GM18951 (cell line): ENCODE data around the gene MPP3.

Experiments used
- POLR2A ChIP-seq: IDR thresholded peaks from 4 replicates; pipeline ENCODE4 v1.6.1; 2011; ENCODE audit warnings: mild to moderate bottlenecking; ENCODE audit not compliant: insufficient read length, insufficient read depth; ENCODE audit errors: extremely low read depth
- in situ Hi-C: fragments of 300-500 bp; cut with MboI; formaldehyde crosslinking; loops from one replicate; pipeline ENCODE4 v1.12.0; 2022; ENCODE audit warnings: low sequenced_read_pairs, mixed read lengths, inconsistent platforms; ENCODE audit not compliant: unreplicated experiment

The MPP3 gene

GRCh38 chr17:43834106-43834505 is 1.2 kb upstream of the MPP3 start:
- no peak for TF ChIP-seq POLR2A
- in situ Hi-C loops, result no loop called here

GRCh38 chr17:43832168-43832975 is 574 bp downstream of the MPP3 start:
- no peak for TF ChIP-seq POLR2A
- in situ Hi-C loops, result no loop called here

- in situ Hi-C loops, result no loop called here
- no peak for TF ChIP-seq POLR2A
These were observed 1.3 kb downstream of the MPP3 start for GRCh38 chr17:43831633-43832032.

GRCh38 chr17:43830510-43831140 is 2.3 kb downstream of the MPP3 start:
- no peak for TF ChIP-seq POLR2A
- in situ Hi-C loops, result no loop called here

GRCh38 chr17:43829738-43830137 is 3.2 kb downstream of the MPP3 start:
- in situ Hi-C loops, result no loop called here

GRCh38 chr17:43827596-43827995 is 5.3 kb downstream of the MPP3 start:
- in situ Hi-C loops, result no loop called here
- no peak for TF ChIP-seq POLR2A

More at GRCh38 chr17:43829738-43830137, 3.2 kb downstream of the MPP3 start:
- no peak for TF ChIP-seq POLR2A

- in situ Hi-C loops, result no loop called here
- no peak for TF ChIP-seq POLR2A
These were observed 6.7 kb downstream of the MPP3 start for GRCh38 chr17:43826206-43826605.

GRCh38 chr17:43825567-43825966 is 7.4 kb downstream of the MPP3 start:
- in situ Hi-C loops, result no loop called here
- no peak for TF ChIP-seq POLR2A

GRCh38 chr17:43823350-43824084 is 9.4 kb downstream of the MPP3 start:
- no peak for TF ChIP-seq POLR2A
- in situ Hi-C loops, result no loop called here

GRCh38 chr17:43822570-43823190 is 10.3 kb downstream of the MPP3 start:
- no peak for TF ChIP-seq POLR2A
- in situ Hi-C loops, result no loop called here

GRCh38 chr17:43820759-43821158 is 12.2 kb downstream of the MPP3 start:
- in situ Hi-C loops, result no loop called here

GRCh38 chr17:43818966-43819365 is 14.0 kb downstream of the MPP3 start:
- in situ Hi-C loops, result no loop called here
- no peak for TF ChIP-seq POLR2A

More at GRCh38 chr17:43820759-43821158, 12.2 kb downstream of the MPP3 start:
- TF ChIP-seq POLR2A, result no peak

- in situ Hi-C loops, result no loop called here
- TF ChIP-seq POLR2A, result no peak
These were observed 15.1 kb downstream of the MPP3 start for GRCh38 chr17:43817826-43818225.
